GM12874 (cell line): ENCODE measurements around the gene CD59.

ENCODE experiments used
- CTCF ChIP-seq: IDR thresholded peaks from 2 replicates; pipeline ENCODE4 v1.5.1; 2011; ENCODE audit warnings: low read depth, mild to moderate bottlenecking, control low read depth, low read length, moderate library complexity; ENCODE audit not compliant: insufficient read depth

Gene CD59

DNA sequence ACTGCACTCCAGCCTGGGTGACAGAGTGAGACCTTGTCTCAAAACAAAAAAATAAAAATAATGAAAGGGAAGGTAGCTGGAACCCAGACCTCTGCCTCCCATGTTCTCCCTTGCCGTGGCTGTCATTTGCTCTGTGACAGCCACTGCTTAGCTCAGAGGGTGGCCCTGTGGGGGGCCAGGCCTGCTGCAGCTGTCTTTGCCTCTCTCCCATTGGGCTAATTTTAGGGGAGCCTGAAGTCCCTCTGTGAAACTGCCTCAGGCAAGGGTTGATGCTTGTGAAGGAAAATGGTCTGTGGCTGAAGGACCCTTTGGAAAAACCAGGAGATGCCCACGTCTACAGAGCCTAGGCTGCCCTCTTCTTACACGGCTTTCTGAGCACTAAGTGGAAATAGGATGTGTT is 78.5 kb downstream of the CD59 start:
- no peak for TF ChIP-seq CTCF

DNA sequence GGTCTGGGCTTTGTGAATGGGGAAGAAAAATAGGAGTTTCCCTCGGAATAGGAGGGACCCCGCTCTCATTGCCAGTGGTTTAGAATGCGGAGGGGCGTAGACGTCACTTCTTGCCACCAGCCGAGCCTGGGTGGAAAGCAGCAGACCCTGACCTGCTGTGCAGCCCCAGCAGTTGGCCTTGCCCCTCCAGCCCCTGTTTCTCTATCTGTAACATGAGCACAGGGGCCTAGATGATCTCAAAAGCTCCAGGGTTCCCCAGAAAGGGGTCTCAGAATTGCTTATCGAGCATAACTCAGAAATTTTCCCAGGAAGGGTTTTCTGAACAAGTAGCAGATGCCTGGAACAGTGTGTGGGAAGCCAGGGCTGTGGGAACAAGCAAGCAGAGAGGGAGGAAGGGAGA is 79.5 kb downstream of the CD59 start:
- no peak for TF ChIP-seq CTCF

DNA sequence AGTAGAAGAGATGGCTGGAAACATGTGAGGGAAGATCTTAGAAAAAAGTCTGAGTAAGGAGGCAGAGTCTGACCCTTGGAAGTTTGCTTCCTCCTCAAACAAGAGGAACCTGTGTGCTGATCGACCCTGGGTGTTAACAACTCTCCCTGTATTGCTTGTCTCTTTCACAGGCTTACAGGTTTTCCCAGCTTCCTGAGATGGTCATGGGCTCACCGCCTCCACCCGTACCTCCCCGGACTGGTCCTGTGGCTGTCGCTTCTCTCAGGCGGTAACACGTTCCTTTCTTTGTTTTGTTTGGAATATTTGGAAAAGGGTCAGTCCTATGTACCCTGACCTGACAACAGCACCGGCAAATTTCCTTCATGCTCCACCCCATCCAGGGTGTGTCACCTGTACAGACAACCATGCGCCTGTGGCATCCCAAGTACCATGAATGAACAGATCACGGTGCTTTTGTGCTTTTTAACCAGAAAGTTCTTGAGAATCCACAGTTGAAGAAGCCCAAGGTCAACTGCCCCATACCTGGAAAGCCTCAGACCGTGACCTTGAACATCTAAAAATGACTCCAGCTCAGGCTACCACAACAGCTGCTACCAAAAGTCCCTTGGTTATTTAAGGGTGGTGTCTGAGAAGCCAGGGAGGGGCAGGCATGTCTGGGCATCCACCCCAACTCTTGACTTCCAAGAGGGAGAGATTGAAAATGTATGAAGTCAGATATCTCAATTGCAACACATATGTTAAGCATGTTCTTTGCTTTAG is 80.2 kb downstream of the CD59 start:
- no peak for TF ChIP-seq CTCF

GRCh38 chr11:33654594-33654993 is 81.6 kb downstream of the CD59 start:
- TF ChIP-seq CTCF: no peak
